Upper lobe of left lung (tissue), 4 donors: Measurements from ENCODE around the gene MVD.

Source experiments
- POLR2A ChIP-seq, 4 donors: fragments of 450-650 bp; IDR thresholded peaks; one replicate each; pipeline ENCODE4 v1.5.1; 2016 to 2017; ENCODE audit warnings: antibody characterized with exemption in 4 of 4, mild to moderate bottlenecking in 2 of 4
- TF ChIP-seq, protein P1 (sequence below), 6 experiments: fragments of 450-650 bp in 4 of 6; fragments of 200-600 bp in 2 of 6; sonication (generic) in 2 of 6; IDR thresholded peaks; one replicate each; pipeline ENCODE4 v1.5.1; 2016 to 2019; ENCODE audit warnings: antibody characterized with exemption in 6 of 6

DNA sequence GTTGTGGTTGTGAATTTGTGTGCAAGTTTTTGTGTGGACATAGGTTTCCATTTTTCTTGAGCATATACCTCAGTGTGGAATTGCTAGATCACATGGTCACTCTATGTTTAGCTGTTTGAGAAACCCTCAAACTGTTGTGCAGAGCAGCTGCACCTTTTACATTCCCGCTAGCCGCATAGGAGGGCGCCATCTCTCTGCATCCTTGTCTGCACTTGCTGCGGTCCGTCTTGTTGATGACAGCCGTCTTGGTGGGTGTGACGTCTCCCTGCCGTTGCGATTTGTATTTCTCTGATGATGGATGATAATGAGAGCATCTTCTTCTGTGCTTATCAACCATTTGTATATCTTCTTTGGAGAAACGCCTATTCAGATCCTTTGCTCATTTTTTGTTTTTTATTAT lies 49.6 kb downstream of the MVD start:
- TF ChIP-seq, protein P1, sequence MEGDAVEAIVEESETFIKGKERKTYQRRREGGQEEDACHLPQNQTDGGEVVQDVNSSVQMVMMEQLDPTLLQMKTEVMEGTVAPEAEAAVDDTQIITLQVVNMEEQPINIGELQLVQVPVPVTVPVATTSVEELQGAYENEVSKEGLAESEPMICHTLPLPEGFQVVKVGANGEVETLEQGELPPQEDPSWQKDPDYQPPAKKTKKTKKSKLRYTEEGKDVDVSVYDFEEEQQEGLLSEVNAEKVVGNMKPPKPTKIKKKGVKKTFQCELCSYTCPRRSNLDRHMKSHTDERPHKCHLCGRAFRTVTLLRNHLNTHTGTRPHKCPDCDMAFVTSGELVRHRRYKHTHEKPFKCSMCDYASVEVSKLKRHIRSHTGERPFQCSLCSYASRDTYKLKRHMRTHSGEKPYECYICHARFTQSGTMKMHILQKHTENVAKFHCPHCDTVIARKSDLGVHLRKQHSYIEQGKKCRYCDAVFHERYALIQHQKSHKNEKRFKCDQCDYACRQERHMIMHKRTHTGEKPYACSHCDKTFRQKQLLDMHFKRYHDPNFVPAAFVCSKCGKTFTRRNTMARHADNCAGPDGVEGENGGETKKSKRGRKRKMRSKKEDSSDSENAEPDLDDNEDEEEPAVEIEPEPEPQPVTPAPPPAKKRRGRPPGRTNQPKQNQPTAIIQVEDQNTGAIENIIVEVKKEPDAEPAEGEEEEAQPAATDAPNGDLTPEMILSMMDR (IDR thresholded peaks at IDR 0.05) = no peak
- TF ChIP-seq POLR2A (IDR thresholded peaks at IDR 0.05) = no peak
